RKO (cell line): ENCODE results near the gene ANKS1B.

Experiments
- DNase-seq: peaks from one replicate; pipeline ENCODE4 v3.0.0-alpha.2; 2016; ENCODE audit warnings: low spot score

Gene ANKS1B

DNA sequence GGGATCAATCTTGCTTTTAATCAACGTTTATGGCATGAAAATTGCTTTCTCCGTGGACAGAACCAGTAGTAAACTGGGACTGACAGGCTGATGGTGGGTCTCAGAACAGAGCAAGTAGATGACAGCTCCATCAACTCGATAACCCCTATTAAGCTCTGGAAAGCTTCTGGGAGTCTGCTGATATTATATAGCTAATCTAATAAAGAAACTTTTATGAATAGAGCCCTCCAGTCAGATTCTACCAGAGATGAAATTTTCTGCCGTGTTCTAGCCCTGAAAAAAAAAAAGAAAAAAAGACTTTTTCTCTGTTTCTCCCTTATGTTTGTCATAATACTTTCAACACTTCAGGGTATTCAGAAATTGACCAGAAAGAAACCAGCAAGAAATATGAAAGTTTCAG, 1168.0 kb downstream of the ANKS1B start:
- DNase-seq: no peak

DNA sequence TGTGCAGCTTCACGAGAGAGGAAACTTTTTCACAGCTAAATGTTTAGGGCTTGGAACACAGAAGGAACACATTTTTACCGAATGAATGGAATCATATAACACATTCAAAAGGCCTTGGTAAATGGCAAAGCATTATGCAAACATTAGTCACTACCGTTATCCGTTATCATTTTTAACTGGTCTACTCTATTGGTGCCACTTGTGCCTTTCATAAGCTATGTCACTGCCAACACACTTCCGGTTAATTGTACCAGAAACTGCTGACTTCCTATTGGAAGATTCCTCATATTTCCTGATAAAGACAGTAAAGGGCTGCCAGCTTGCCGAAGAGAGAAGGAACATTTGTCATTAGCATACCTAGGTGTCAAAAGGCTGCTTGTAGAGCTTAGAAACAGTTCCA, 1170.5 kb downstream of the ANKS1B start:
- no peak for DNase-seq

DNA sequence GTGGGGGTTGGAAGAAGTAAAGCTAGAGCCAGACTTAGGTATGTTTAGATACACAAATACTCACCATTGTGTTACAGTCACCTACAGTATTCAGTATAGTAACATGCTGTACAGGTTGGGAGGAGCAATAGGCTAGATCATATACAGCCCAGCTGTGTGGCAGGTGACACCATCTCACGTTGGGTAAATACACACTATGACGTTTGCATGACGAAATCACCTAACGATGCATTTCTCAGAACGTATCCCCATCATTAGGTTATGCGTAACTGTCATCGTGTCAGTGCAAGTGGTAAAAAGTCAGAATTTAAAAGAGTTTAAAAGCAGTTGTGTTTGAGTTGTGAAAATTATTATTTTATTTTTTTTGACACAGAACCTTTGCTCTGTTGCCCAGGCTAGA, 1172.5 kb downstream of the ANKS1B start:
- no peak for DNase-seq

- DNase-seq: no peak
Observed at GRCh38 chr12:98808243-98808875, 1176.4 kb downstream of the ANKS1B start.

DNA sequence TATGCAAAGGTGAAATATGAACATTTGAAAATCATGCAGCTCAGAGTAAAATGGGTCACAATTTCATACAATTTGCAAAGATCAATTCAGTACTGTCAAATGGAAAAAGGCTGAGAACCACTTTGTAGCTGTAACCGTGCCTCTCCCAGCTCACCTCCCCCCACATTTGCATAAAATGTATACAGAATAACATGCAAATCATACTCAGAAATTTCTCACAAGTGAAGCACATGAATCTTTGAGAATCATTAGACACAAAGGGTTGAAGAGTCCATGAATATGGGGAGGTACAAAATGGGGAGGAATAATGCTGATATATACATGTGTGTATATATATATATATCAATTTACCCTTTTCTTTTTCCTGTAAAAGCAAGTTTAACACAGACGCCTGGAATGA, 1177.5 kb downstream of the ANKS1B start:
- DNase-seq: no peak

DNA sequence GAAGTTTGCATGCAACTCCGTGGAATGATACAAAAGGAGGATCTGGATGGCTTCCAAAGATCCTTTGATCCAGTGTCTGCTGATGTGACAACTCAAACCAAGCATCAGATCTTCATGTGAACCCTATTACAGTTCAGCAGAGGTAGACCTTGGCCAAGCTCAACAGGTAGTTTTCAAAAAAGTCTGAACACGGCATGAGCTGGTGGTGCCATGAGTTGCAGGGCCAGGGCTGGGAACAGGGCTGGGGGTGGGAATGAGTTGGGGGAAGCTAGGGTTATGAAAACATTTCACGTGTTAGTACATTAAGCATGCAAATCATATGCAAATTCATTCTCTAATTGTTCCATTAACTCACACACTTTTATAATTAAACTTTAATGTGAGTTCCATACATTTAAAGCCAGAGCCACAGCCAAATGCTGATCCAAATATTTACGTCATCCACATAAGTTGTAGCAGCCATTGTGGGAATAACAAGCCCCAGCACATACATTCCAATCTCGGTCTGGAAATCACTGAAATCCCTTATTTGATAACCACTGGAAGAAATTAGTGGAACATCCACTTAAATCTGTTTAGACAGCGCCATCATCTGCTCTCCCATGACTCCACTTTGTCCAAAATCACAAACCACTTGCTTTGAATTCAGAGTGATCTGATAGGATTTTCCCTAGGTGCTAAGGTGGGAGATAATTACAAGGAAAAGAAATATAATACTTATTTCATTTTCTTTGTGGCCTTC, 1181.1 kb downstream of the ANKS1B start:
- no peak for DNase-seq

DNA sequence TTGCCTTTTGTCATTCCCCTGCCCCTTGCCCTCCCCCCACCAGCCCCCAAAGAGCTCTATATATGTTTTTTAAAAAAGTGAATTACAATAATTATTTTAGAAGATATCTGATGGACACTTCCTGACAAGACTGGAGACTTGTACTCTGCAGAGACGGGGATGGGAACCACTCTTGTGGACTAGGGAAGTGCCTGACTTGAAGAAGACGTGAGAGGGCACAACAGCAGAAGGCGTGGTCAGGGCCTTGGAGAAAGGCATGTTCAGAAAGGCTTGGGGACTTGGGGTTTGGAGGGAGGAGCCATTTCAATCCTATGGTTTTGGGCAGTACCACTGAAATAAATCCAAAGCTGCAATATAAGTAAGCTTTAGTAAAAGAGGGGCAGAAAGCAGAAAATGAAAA, 1184.9 kb downstream of the ANKS1B start:
- no peak for DNase-seq

GRCh38 chr12:98799146-98799810, 1185.5 kb downstream of the ANKS1B start:
- DNase-seq: no peak

DNA sequence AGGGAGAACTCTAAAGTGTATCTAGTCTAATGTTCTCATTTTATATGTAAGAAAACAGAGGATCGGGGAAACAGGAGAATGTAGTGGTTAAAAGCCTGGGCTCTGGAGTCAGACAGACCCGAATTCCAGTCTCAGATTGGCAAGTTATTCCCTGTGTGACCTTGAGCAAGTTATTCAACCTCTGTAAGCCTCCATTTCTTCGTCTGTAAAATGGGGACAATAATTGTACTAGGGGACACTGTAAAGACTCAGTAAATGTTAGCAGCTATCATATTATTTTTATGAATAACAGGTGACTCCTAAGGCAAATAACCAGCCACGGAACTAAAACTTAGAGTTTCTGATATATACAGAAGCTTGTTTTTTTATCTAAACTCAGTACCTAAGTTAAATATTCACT, 1187.5 kb downstream of the ANKS1B start:
- DNase-seq: no peak

- DNase-seq: no peak
Observed at GRCh38 chr12:98796745-98797144, 1188.0 kb downstream of the ANKS1B start.

DNA sequence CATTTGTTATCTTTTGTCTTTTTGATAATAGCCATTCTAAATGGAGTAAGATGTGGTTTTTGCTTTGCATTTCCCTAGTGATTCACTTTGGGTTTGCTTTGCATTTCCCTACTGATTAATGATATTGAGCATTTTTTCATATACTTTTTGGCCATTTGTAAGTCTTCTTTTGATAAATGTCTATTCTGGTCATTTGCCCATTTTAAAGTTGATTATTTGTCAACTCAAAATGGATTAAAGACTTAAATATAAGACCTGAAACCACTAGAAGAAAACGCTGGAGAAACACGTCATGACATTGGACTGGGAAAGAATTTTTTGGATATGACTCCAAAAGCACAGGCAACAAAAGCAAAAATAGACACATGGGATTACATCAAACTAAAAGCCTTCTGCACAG, 1191.6 kb downstream of the ANKS1B start:
- DNase-seq: no peak

DNA sequence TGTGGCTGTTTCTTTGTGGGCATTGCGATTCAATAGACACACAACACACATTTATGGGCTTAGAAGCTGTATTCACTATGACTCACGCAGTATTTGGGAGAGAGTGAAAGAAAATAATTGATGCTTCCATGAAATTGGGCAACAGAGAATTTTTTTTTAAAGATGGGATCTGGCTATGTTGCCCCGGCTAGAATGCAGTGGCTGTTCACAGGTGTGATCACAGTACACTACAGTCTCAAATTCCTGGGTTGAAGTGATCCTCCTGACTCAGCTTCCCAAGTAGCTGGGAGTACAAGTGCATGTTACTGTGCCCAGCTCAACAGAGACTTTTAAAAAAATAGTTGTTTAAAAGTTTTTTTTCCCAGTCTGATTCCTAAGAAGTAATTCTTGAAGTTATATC, 1193.3 kb downstream of the ANKS1B start:
- DNase-seq: no peak

GRCh38 chr12:98788396-98788795, 1196.3 kb downstream of the ANKS1B start:
- no peak for DNase-seq

- DNase-seq: no peak
Observed at GRCh38 chr12:98786653-98787052, 1198.1 kb downstream of the ANKS1B start.

DNA sequence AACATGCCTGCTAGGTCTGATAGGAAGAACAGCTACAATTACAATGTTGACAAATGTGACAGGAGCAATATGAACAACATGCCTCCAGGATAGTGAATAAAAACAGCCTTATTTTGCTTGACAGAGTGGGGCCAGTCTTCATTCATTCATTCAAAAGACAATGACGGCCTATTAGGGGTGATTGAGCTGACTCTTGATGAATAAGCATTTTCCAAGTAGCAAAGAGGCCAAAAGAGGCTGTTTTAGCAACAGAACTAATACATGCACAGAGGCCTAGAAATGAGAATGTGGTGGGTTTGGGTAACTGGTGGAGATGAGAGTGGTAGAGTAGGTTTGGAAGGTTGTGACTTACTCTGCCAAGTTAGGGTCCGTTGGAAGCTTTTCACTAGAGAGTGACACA, 1201.3 kb downstream of the ANKS1B start:
- DNase-seq: no peak

DNA sequence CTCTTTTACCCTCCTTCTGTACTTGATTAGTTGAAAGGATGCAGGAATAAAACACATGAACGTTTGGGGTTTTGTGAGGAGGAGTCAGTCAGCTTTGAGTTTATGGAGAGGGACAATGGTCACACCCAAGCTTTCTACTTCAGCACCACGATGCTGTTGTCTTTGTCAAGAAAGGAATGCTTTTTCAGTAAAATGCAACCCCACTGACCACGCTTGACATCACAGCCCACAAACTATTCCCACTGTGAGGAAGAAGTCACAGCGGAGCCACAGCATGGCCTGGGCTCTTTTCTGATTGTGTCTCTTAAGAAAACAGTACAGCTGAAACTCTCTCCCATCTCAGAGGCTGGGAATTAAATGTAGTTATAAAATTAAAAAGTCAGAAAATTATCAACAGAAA, 1204.5 kb downstream of the ANKS1B start:
- no peak for DNase-seq

GRCh38 chr12:98772818-98773217, 1211.9 kb downstream of the ANKS1B start:
- no peak for DNase-seq

DNA sequence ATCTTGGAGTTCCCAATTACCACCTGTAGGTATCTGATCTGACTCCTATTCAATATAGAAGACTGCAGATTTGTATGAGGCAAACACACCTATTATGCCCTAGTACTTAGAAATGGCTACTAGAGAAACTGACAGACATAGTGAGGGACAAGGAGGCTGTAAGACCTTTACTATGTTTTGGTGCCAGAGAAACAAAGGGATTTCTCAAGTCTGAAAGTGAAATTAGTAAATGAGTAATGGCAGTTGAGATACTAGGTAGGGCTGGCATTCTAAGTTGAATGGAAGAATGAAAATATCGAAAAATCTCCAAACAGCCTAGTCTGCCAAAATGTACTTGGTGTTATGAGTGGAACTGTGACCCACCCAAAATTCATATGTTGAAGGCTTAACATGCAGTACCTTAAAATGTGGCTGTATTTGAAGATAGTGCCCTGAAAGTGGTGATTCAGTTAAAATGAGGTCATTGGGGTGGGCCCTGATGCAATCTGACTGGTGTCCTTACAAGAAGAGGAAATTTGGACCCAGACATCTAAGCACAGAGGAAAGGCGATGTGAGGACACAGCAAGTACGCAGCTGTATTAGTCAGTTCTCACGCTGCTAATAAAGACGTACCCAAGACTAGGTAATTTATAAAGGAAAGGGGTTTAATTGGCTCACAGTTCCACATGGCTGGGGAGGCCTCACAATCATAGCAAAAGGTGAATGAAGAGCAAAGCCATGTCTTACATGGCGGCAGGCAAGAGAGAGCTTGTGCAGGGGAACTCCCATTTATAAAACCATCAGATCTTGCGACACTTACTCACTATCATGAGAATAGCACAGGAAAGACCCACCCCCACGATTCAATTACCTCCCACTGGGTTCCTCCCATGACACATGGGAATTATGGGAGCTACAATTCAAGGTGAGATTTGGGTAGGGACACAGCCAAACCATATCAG, 1212.7 kb downstream of the ANKS1B start:
- DNase-seq: no peak

GRCh38 chr12:98770230-98770629, 1214.5 kb downstream of the ANKS1B start:
- no peak for DNase-seq

DNA sequence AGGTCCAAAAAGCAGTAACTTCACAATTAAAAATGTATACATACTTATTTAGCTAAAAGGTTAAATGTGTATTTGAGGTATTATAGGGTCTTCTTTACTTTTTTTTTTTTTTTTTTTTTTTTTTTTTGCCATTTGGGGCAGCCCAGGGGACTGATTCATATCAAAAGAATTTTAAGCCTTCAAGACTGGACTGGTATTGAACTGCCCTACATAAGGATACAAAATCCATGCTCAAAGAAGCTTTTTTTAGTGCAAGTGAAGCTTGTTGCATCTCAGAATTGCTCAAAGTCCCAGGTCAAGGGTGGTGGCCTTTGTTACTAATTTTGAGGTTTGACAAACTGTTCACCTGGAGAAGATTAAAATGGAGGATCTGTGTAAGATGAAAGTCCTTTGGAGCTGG, 1215.7 kb downstream of the ANKS1B start:
- DNase-seq: no peak

- DNase-seq: no peak
Observed at GRCh38 chr12:98767248-98767647, 1217.5 kb downstream of the ANKS1B start.

- DNase-seq: no peak
Observed at GRCh38 chr12:98763656-98764055, 1221.1 kb downstream of the ANKS1B start.
